ENCODE results near the gene GABRB2.

The GABRB2 gene

GRCh38 chr5:161471211-161471950 is 75.1 kb downstream of the GABRB2 start:
- DNase-seq (ENCODE audit: low read depth): no peak

GRCh38 chr5:161467703-161468102 is 78.8 kb downstream of the GABRB2 start:
- no peak for DNase-seq (ENCODE audit: low read depth)

GRCh38 chr5:161460741-161461140 is 85.8 kb downstream of the GABRB2 start:
- no peak for DNase-seq (ENCODE audit: low read depth)

- DNase-seq (ENCODE audit: low read depth): no peak
Observed at GRCh38 chr5:161446655-161447054, 99.9 kb downstream of the GABRB2 start.

GRCh38 chr5:161442471-161442870 is 104.1 kb downstream of the GABRB2 start:
- no peak for DNase-seq (ENCODE audit: low read depth)

- DNase-seq (ENCODE audit: low read depth): no peak
Observed at GRCh38 chr5:161432798-161433197, 113.7 kb downstream of the GABRB2 start.

GRCh38 chr5:161431963-161432362 is 114.6 kb downstream of the GABRB2 start:
- DNase-seq (ENCODE audit: low read depth): no peak

GRCh38 chr5:161421067-161421466 is 125.5 kb downstream of the GABRB2 start:
- no peak for DNase-seq (ENCODE audit: low read depth)

- no peak for DNase-seq (ENCODE audit: low read depth)
Observed at GRCh38 chr5:161420521-161420920, 126.0 kb downstream of the GABRB2 start.

- DNase-seq (ENCODE audit: low read depth): no peak
Observed at GRCh38 chr5:161414896-161415295, 131.6 kb downstream of the GABRB2 start.

GRCh38 chr5:161414037-161414436 is 132.5 kb downstream of the GABRB2 start:
- no peak for DNase-seq (ENCODE audit: low read depth)

GRCh38 chr5:161412792-161413191 is 133.7 kb downstream of the GABRB2 start:
- no peak for DNase-seq (ENCODE audit: low read depth)

GRCh38 chr5:161411156-161411555 is 135.4 kb downstream of the GABRB2 start:
- DNase-seq (ENCODE audit: low read depth): no peak

GRCh38 chr5:161410640-161411039 is 135.9 kb downstream of the GABRB2 start:
- DNase-seq (ENCODE audit: low read depth): no peak

GRCh38 chr5:161409471-161409870 is 137.1 kb downstream of the GABRB2 start:
- DNase-seq (ENCODE audit: low read depth): no peak

- DNase-seq (ENCODE audit: low read depth): no peak
Observed at GRCh38 chr5:161406880-161407279, 139.6 kb downstream of the GABRB2 start.

GRCh38 chr5:161403996-161404395 is 142.5 kb downstream of the GABRB2 start:
- no peak for DNase-seq (ENCODE audit: low read depth)

GRCh38 chr5:161403121-161403520 is 143.4 kb downstream of the GABRB2 start:
- no peak for DNase-seq (ENCODE audit: low read depth)

- no peak for DNase-seq (ENCODE audit: low read depth)
Observed at GRCh38 chr5:161400583-161400982, 145.9 kb downstream of the GABRB2 start.

- no peak for DNase-seq (ENCODE audit: low read depth)
Observed at GRCh38 chr5:161399996-161400562, 146.4 kb downstream of the GABRB2 start.

GRCh38 chr5:161397448-161397847 is 149.1 kb downstream of the GABRB2 start:
- DNase-seq (ENCODE audit: low read depth): no peak

GRCh38 chr5:161396171-161396570 is 150.4 kb downstream of the GABRB2 start:
- DNase-seq (ENCODE audit: low read depth): no peak

GRCh38 chr5:161391724-161392123 is 154.8 kb downstream of the GABRB2 start:
- no peak for DNase-seq (ENCODE audit: low read depth)

- no peak for DNase-seq (ENCODE audit: low read depth)
Observed at GRCh38 chr5:161391016-161391415, 155.5 kb downstream of the GABRB2 start.
